Measurements from ENCODE around the gene ESRP2.

ESRP2 gene

DNA sequence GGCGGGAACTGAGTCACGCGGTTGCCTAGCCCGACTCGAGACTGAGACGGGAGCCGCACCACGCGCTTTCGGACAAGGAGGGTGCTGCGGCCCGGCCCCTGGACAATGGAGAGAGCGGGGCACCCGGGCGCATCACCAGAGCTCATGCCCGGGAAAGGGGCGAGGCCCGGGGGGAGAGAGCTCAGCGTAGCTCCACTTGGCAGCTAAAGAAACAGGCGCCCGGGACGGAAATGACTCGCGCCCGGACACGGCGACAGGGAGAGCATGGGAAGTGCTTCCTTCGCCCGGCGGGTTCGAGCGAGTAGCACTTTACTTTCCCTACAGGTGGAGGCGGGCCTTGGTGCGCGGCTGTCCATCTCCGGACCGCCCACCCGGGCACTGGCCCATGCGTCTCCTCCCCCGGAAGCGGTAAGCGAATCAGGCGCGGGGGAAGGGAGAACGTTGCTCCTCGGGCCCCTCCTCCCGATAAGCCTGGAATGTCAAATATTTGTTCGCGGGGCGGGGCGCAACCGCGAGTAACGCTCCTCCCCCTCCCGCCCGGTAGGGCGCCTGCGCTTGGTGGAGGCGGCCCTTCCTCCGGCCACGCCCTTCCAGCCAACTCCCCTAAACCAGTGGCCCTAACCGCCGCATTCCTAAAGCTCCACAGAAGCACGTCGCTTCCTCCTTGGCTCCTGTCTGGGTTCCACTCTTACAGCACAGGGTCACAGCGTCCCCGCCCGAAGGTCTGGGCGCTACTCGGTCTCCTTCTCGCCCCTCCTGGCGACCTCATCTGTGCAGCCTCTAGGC, 1.5 kb upstream of the ESRP2 start:
- peak; percentile 72 for DNase-seq (ENCODE audit: low read depth)

DNA sequence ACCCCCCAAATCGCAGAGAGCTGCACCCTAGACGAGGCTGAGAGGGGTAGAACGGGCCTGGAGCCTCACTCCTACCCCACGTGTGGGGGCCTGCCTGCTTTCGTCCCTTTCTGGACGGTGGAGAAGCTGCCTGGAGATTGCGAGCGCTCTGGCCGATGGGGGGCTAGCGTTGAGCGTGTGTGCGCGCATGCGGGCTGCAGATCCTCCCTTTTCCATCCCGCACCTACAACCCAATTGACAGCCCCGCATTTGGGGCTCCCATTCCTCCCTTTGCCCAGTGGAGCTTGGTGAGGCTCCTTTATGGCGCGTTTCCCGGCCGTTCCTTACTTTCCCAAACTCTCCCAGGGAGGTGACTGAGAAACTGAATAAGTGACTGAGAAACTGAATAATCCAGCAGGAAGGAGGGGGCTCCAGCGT, 907 bp upstream of the ESRP2 start:
- DNase-seq (ENCODE audit: low read depth), result no peak

DNA sequence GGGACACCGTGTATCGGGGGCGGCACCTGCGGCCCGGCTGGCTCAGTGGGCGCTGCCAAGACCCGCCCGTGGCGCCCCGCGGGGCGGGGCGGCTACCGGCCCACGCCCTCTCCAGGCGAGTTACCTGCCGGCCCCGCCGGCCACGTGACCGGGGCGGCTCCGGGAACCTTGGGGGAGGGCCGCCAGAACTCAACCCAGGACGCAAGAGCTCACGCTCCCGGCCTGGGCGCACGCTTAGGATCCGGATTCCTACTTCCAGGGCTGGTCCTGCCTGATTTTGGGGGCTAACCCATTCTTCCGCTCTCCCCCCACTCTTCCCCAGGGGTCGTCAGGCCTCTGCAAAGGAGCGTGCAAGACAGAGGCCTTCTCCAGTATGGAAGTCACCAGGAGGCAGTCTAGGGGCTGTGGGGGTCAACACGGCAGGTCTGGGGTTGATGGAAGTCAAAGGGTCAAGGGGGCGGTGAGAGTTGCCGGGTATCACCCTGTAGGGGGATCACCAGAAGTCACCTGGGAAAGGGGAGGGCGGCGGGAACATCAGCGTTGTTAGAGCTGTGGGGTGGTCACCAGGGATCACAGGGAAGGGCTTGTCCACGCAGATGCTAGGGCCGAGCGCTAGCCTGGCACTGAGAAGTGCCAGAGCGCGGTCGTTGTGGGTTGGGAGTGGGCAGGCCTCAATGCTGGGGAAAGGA, 354 bp upstream of the ESRP2 start:
- no peak for DNase-seq (ENCODE audit: low read depth)

DNA sequence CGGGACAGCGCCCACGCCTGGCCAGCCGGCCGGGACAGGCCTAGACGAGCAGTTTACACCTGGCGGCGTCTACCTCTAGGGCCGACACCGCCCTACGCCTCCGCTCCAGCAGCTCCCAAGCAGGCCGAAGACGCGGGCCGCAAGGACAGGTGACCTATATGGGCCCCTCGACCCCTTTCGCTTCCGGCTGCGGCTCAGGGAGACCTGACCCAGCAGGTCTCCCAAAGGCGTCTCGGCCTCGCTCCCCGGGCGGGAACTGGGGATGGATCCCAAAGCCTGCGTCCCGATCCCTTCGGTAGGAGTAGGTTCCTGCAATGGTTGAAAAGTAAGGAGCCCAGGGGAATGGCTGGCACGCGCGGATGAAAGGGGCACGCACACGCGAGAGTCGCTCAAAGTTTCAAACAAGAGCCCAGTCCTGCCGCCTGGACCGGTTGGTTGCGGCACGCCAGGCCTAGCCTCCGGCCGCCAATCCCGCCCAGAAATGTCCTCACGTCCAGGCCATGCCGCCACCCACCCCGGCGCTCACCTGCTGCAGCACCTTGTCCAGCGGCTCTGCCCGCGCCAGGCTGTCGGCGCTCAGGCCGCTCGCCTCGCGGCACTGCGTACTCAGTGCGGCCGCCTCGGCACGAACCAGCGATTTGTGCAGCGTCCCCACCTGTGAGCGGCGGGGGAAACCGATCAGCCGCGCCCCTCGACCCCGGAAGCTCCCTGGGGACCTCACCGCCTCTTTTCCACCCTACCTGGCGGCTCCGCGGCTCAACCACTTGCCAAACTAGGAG, 630 bp downstream of the ESRP2 start:
- DNase-seq (ENCODE audit: low read depth), result no peak

DNA sequence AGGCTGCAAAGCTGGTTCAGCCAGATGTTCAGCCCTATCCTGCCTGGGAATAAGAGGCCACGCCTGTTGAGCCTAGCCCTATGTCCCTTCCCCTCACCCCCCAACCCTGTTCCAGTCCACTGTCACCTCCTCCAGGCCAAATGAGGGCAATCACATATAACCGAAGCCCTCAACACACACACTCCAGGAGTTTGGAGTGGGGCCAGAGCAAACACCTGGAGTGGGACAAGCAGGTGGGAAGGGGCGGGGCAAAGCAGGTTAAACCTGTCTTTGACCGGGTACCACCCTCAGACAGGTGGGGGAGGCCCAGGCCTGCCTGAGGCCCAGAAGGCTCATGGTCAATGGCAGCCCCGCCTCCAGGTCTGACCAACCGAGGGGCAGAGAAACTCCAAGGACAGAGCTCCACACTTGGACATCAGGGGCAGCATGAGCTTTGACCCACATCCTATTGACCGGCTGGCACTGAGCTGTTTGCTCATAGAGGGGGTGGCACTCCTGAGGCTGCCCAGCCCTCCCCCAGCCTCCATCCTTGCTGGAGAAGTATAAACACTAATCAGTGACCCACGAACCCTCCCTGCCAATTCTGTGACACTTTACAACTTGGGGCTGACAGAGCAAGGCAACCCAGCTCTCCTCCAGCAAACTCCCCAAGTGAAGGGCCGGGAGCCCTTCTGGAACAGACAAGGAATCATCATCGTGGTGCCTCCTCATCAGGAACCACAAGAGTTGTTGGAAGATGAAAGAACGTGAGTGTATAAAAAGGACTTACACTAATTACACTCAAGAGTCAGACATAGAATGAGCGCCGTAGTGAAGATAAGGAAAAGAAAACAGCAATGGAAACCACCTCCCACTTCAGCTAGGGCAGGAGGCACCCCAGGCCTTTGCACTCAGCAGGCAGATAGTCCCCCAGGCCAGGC, 1.5 kb downstream of the ESRP2 start:
- DNase-seq (ENCODE audit: low read depth), result no peak

DNA sequence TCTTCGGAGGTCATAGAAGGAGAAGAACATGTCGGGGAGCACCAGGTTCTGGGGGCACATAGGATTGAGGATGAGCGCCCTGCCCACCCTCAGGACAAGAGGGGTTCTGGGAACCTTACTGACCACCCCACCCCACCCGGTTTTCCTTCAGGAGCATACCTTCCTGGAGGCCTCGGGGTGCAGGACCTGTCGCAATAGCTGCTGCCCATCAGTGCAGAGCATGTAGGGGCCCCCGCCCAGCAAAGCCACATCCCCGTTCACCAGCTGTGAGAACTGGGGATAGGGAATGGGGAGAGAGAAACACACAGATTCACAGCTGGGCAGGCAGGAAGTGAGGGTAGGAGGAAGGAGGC, 2.1 kb downstream of the ESRP2 start:
- DNase-seq (ENCODE audit: low read depth), result no peak

DNA sequence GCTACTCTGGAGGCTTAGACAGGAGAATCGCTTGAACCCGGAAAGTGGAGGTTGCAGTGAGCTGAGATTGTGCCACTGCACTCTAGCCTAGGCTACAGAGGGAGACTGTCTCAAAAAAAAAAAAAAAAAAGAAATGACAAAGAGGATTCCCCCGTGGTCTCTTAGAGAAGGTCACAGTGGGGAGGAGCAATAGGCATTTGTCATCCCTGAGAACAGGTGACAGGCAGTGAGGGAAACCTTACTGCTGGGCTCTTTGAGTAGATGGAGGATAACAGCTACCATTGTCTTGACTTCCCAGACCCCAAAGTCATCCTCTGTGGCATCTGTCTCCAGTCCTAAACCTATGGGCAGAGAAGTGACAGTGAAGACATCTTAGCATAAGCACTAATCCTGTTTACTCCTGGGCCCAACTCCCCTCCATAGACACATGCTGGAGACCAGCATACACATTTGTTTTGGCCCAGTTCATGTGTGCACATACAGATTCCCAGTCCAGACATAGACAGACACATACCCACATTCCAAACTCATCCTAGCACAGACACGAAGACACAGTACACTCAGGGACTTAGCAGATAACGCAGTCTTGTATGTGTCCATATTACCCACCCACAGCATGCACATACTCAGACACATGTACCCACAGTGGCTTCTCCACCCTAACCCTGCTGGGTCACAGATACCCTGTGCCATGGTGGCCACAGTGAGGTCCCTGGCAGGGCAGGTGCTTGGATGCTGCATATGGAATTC, 2.7 kb downstream of the ESRP2 start:
- DNase-seq (ENCODE audit: low read depth), result no peak

DNA sequence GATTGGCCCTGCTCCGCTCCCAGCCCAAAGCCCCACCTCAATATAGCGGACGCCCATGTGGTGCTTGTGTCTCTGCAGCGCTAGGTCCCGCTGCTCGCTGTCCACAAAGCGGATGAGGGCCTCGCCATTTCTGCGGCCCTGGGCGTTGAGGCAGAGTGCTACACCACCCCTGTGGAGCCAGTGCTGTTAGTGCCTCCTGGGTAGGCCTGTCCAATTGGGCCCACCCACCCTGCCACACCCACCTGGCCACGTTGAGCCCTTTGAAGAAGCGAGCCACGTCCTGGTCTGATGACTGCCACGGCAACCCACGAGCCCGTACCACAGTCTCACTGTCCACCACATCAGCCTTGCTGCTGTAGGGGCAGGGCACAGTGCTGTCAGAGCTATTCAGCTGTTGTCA, 3.6 kb downstream of the ESRP2 start:
- no peak for DNase-seq (ENCODE audit: low read depth)

DNA sequence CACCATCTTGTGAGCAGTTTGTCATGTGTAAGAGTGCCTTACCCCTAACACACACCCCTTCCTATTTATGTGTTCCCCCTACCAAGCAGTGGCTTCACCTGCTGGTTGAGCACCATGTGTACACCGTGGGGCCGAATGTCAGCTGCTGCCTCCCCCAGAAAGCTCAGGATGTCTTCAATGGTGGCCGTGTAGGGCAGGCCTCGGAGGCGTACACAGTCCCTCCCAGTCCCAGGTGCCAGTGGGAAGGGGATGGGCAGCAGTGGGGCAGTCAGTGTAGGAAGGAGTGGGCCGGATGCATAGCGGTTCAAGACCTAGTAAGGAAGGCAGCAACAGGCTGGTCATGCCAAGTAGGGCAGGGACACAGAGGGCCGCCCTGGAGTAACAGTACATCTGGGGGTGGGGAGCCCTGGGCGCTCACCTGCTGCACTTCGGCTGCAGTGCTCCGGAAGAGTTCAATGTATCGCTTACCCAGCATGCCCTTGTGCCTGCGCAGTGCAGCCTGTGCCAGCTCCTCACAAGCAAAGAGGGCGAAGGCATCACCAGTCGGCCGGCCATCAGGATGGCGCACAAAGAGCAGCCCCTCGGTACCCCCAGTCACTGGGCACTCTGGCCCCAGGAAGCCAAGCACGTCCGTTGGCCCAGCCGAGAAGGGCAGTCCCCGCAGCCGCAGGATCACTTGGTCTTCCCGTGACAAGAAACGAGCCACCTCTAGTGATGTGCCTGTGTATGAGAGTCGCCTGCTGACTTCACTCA, 4.4 kb downstream of the ESRP2 start:
- no peak for DNase-seq (ENCODE audit: low read depth)

DNA sequence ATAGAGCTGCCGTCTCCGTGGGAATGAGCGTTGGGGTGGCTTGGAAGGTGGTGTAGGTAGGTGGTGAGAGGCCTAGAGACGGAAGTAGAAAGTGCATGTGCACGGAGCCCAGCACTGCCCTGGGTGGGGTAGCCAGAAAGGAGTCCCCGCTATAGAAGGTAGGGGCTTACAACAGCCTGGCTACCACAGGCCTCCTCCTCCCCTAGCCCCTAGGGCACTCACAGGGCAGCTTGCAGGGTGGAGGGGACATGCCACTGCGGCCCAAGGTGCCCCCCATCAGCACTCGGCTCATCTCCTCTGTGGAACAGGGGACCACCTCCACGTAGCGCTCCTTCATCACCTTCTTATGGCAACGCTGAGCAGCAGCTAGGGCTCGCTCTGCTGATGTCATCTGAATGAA, 5.0 kb downstream of the ESRP2 start:
- no peak for DNase-seq (ENCODE audit: low read depth)

DNA sequence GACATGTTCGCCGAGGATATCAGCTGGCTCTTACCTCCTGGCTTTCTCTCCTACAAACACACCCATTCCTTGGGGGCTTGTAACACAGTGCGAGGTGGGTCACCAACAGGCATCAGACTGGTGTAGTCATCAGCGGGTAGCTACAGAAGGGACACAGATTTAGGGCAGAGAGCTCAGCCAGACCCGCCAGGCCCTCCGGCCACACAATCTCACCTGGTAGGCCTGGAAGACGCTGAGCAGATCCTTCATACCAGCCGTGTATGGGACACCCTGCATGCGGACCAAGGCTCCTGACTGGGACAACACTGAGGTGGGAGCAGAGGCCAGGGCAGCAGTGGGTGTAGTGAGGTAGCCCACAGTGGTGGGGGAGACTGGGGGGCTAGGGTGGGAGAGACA, 5.8 kb downstream of the ESRP2 start:
- DNase-seq (ENCODE audit: low read depth), result no peak

DNA sequence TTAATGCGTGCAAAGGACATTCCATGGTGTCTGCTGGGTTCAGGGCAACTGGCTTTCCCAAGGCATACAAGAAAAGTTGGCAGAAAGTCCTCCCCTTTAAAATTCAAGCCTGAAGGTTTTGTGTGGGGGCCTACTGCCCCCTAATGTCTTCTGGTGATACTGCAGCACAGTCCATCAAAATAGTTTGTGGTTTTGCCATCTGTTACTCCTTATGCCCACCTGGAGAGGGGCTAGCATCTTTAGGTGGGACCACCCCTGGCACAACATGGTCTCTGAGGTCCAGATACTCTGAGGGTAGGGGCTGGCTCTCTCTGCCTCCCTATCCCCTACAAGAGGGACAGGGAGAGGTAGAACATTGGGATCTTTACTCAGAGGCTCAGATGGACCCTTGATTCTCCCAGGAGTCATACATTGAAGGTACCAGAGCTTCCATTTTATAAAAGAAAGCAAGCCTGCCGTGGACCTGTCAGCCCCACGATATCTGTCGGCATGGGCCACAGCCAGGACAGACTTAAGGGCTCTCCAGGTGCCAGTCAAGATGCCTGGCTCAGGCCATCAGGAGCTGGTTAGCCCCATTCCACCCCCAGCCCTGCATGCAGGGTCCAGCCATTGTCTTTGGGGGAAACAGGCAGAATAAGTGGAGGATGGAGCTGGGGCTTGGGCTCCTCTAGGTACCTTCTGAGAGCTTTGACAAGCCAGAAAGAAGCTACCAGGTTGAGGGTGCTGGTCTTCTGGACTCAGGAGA, 6.3 kb downstream of the ESRP2 start:
- DNase-seq (ENCODE audit: low read depth), result no peak

DNA sequence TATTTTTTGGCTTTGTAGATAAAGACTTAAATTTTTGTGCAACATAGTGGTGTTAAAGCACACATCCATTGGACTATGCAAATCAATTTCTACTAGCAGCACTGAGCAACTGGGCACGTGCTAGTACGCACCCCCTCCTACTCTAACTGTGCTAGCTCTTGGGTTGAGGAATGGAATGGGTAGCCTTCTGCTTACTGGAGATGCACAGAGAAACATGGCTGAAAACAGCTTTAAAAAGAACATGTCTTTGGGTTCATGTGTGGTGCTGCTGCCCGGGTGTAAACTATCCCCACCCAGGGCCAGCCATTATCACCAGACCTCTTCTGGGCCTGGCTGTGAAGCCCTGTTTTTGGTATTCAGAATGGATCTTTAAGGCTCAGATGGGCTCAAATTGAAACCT, 7.3 kb downstream of the ESRP2 start:
- DNase-seq (ENCODE audit: low read depth), result no peak

DNA sequence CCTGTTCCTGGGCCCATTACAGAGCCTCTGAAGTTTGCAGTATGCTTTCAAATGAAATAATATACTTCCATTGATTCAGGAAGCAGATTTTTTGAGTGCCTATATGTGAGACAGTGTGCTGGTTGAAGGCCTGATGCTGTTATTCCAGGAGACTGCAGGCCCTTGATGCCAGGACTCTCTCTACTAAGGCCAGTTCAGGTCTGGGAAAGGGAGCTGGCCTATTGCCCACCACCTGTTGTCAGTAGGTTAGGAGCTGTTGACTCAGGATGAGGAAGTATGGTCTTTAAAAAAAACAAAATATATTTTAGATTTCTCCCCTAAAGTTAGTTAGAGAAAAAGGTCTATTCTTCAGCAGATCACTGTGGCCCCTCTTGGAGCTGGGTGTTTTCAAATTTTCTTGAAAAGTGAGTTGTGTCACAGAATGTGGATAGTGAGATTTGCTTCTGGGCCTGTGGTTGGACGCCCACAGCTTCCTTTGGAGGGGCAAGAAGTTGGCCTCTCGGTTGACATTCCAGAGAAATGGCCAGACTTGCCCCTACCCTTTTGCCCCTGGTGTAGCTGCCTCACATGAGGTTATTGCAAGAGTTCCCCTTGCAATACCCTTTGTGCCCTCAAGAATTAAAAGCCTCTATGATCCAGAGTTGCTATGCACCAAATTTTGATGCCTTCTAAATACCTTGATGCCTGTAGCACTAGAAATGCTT, 7.9 kb downstream of the ESRP2 start:
- DNase-seq (ENCODE audit: low read depth), result no peak

DNA sequence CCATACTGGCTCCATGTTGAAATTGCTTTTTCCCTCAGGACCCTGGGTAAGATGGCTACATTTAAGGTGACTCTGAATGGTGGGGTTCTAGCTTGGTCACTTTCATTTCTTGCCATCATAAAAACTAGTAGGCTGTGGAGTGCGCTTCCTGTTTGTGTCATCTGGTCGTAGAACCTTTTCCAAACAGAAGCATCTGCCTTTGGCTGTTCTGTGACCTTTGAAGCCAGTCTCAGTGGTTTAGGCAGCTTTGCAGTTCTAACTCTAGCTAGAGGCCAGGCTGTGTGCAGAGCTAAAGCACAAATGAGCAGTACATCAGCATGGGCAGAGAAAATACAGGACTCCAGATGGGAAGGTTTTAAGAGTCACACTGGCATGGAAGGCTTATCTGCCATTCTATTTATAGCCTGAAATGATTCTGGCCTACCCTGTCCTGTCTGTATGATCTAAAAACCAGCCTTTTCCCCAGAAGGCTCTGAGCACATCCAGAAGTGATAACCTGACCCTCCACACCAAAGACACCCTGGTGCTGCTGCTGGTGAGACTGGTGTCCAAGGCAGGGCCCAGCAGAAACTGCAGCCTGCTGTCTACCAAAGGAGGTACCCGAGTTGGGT, 8.6 kb downstream of the ESRP2 start:
- no peak for DNase-seq (ENCODE audit: low read depth)

DNA sequence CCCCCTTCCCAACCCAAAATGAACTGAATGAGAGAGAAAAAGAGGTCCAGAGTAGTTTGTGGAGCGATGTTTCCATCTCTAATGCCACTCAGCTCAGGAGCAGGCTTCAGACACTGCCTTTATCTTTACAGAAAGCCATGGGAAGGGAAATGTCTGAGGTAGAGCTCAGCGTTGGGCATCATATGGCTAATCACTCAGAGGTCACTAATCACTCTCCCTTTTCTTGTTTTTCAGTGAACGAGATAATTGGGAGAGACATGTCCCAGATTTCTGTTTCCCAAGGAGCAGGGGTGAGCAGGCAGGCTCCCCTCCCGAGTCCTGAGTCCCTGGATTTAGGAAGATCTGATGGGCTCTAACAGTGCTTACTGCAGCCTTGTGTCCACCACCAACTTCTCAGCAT, 9.8 kb downstream of the ESRP2 start:
- DNase-seq (ENCODE audit: low read depth), result no peak

DNA sequence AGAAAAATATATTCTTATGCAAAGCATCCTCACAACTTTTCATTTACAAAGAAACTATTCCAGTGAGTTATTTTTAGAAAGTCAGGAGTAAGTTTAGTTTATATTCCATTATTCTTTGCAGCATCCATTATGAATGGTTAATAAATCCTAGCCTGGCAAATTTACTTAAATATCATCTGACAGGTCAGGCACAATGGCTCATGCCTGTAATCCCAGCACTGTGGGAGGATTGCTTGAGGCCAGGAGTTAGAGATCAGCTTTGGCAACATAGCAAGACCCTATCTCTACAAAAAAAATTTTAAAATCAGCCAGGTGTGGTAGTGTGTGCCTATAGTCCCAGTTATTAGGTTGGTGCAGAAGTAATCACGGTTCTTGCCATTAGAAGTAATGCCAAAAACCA, 12.9 kb downstream of the ESRP2 start:
- no peak for DNase-seq (ENCODE audit: low read depth)

DNA sequence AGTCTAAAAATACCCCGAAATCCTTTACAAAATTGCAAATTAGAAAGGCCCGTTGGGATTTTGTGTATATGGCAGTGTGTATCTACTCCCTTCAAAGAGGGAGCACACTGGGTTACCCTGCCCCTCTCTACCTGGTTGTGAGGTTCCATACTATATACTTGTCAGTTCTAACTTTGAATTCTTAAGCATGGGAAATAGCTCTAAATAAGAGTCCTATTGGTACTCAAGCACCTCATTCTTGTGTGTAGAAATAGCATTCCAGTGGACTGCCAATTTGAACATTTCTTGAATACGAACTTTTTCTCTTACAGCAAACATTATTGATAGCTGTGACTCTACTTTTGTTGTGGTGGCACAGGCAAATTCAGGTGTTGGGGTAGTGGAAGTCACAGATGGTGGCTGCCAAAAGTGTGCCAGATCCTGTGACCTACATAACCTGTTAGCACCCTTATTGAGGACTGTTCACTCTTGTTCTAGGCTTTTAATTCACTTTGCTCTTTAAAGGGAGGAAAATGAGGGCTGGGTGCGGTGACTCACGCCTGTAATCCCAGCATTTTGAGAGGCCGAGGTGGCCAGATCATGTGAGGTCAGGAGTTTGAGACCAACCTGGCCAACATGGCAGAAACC, 16.1 kb downstream of the ESRP2 start:
- DNase-seq (ENCODE audit: low read depth), result no peak
